Stimulated activated CD4-positive, alpha-beta T cell treated with anti-CD3 and anti-CD28 coated beads, TNF-alpha, amount 100 ng/mL, for 48 hours (primary cell): ENCODE data around the gene GRIP1.
"Not testable (repeated sequence)": the region's sequence is repeated elsewhere in the genome, so short reads cannot be mapped to it uniquely, and the experiment has no call there.

Source experiments
- DNase-seq, 3 donors: peaks; one replicate each; pipeline ENCODE4 v3.0.0-alpha.2; 2020; ENCODE audit warnings: low read depth in 3 of 3

GRIP1 gene

GRCh38 chr12:66321435-66321834 lies 357.4 kb downstream of the GRIP1 start:
- DNase-seq = no peak

DNA sequence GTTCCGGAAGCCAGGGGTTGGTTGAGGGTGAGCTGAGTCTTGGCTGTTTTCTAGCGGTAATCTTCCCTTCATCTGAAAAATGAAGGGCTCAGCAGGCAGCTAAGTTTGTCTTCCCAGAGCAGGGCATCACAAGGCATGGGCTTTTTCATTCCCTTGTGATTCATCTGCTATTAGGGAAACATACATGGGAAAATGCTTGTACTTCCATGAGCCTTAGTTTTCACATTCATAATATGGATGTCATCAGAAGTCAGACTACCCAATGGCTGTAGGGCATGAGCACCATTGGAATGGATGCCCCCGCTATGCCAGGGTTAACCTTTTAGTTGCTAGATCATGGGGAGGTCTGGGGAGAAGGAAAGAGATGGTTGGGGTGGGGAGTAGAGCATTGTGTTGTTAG lies 357.9 kb downstream of the GRIP1 start:
- DNase-seq = no peak

DNA sequence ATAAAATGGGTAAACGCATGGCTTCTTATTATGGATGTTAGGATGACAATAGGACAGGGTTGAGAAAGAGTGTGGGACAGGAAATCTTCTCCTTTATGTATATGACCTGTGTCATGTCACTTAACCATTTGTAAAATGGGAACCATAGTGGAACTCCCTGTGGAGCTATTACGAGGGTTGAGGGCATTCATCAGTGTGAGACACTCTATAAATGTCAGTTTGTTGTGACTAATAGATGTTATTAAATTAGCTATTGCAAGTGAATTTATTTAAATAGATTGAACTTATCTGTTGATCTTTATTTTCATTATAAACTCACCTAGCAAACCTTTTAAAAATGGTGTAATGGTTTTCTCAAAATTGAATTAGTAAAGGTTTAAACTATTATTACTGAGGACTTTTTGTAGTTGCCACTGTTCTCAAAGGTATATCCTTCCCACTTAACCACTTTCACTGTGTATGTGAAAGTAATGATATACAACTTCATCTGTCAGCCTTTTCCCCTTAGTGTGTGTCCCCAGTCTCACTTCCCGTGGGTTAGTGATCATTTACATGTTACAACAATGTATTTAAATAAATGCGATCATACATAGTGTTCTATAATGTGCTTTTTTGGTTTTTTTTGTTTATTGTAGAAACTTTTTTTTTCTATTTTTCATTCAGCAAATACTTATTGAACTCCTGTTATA lies 359.5 kb downstream of the GRIP1 start:
- no peak for DNase-seq

DNA sequence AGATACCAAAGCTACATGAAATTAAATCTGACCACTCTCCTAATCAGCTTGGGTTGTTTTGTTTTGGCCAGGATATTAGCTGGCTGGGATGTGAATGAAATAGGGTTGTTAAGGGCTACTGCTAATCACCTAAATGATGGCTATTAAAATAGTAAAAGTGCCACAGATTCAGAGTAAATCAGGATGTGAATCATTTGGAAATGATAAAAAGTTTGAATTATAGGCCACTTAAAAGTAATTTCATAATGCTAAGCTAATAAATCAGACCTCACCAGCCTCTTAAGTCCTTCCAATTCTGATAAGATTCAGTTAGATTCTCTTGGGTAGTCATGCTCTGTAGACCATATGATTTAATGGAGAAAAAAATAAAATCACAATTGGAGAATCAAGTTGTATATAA lies 364.6 kb downstream of the GRIP1 start:
- no peak for DNase-seq

GRCh38 chr12:66312189-66312588 lies 366.7 kb downstream of the GRIP1 start:
- no peak for DNase-seq

DNA sequence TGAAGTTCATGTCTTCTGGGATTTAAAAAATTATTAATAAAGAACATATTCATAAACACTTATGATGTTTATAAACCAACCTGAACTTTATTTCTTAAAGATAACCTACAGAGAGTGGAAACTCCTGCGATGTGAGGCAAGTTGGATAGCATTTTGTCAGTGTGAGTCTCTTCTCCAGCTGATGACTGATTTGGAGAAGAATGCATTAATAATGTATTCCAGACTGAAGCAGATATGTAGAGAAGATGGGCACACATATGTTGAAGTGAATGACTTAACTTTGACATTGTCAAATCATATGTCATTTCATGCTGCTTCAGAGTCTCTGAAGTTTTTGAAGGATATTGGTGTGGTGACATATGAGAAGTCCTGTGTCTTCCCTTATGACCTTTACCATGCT lies 369.3 kb downstream of the GRIP1 start:
- no peak for DNase-seq

DNA sequence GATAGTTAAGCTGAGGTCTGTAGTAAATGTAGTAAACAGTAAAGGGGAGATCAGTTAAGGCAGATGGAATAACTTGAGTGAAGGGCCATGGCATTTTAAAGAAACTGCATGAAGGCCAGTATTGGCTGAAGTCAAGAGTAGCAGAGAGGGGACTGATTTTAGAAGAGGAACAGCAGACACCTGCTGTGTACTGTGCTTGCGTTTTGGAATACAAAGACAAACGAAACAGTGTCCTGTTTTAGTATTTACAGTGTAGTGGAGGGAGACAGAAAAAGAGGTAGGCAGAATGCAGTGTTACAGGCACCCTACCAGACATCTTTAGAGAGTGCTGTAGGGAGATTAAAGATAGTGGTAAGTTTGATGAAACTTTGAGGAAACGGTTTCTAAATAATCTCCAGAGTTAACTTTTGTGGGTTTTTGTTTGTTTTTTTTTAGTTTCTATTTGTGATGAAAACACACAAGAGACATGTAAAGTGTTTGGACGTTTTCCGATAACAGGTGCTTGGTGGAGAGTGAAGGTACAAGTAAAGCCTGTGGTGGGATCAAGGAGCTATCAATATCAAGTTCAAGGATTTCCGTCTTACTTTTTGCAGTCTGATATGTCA lies 374.5 kb downstream of the GRIP1 start:
- DNase-seq = no peak

DNA sequence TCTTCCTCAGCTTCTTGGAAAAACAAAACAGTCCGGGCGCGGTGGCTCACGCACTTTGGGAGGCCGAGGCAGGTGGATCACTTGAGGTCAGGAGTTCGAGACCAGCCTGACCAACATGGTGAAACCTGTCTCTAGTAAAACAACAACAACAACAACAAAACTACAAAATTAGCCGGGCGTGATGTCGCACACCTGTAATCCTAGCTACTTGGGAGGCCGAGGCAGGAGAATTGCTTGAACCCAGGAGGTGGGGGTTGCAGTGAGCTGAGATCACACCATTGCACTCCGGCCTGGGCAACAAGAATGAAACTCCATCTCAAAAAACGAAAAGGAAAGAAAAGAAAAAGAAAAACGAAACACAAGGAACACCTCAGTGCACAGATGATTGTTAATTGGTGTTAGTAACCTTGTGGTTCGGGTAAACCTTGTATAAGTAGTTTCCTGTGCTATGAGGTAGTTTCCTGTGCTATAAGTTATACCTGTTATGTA lies 375.5 kb downstream of the GRIP1 start:
- DNase-seq = not testable (repeated sequence)

DNA sequence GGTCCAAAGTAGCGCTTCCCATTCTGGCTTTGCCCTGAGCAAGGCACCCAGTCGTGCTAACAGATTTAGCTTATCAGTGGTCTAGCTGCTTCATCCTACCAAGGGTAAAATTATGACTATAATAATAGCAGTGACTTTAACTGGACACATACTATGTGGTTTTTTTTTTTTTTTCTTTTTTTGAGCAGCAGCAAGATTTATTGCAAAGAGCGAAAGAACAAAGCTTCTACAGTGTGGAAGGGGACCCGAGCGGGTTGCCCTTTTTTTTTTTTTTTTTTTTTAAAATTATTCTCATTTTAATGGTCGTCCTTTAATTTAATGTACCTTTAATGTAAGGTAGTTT lies 376.1 kb downstream of the GRIP1 start:
- DNase-seq = no peak

DNA sequence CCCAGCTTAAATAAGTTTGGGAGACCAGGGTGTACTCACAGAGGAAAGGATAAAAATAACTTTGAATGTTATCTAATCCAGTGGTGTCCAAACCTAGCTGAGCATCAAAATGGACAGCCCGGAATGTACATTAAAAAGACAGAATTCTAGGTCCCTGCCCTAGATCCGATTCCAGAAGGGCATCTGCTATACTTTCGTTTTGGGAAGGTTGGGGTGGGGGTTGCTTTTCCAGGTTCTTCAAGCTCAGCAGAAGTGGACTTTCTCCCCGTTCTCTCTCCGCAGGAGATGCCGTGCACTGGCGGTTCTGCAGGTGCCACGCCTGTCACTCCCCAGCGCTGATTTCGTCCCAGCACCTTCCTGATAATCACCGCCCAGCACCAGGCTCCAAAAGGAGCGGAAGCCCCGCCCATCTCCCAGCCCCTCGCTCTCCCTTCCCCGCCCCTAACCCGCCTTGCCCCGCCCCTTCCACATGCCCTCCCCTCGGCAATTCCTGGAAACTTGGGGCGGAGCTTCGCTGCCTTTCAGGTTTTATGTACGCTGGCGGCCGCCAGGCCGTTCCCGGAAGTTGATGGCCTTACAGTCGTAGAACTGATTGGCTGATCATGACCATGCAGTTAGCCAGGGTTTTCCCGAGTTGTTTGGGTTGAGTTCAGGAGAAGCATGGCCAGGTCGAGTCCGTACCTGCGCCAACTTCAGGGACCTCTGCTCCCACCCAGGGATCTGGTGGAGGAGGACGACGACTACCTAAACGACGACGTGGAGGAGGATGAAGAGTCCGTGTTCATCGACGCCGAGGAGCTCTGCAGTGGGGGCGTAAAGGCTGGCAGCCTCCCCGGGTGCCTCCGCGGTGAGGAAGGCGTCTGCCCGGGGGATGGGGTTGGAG lies 376.7 kb downstream of the GRIP1 start, which contains the start of gene HELB:
HELB (plus strand) TSS at position 550 of the 883 bp plus-strand sequence; CDS start at position 661, 111 bp downstream.
- peak; percentile 95 to 99 (median 98) for DNase-seq

DNA sequence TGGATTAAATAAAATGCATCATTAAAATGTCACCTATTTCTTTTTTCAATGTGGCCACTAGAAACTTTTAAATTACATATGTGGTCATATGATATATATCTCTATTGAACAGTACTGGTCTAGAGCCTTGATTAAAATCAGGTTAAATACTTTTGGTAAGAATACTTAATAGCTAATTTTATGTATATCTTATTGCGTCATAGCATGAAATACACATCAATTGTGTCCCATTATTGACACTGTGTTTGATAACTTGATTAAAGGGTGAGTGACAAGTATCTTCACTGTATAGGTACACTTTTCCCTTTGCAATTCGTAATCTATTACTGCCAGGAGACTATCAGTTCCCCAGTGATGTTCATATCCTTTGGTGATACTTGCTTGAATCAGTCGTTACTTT lies 381.0 kb downstream of the GRIP1 start:
- DNase-seq = no peak
